HG02852 (cell line): ENCODE results near the gene DNAL4.

Experiments used
- ATAC-seq: cut with Tn5 transposase; IDR thresholded peaks from one replicate; pipeline ENCODE4 v1.9.1; 2021; ENCODE audit warnings: mild to moderate bottlenecking, moderate library complexity; ENCODE audit not compliant: unreplicated experiment

DNAL4 gene

GRCh38 chr22:38788021-38788816 lies 5.7 kb downstream of the DNAL4 start:
- no peak for ATAC-seq

- ATAC-seq = no peak
Observed at GRCh38 chr22:38786631-38787030, 7.3 kb downstream of the DNAL4 start.

GRCh38 chr22:38784856-38785255 lies 9.1 kb downstream of the DNAL4 start:
- no peak for ATAC-seq

- no peak for ATAC-seq
Observed at GRCh38 chr22:38784035-38784434, 9.9 kb downstream of the DNAL4 start.

GRCh38 chr22:38783095-38783615 lies 10.8 kb downstream of the DNAL4 start:
- ATAC-seq = no peak

- ATAC-seq = no peak
Observed at GRCh38 chr22:38782402-38783094, 11.4 kb downstream of the DNAL4 start.

GRCh38 chr22:38781033-38781432 lies 12.9 kb downstream of the DNAL4 start:
- ATAC-seq = no peak

GRCh38 chr22:38777087-38777671 lies 16.8 kb downstream of the DNAL4 start:
- ATAC-seq = no peak

GRCh38 chr22:38776086-38776485 lies 17.9 kb downstream of the DNAL4 start:
- ATAC-seq = no peak

- ATAC-seq = no peak
Observed at GRCh38 chr22:38775656-38776055, 18.3 kb downstream of the DNAL4 start.

- ATAC-seq = no peak
Observed at GRCh38 chr22:38774496-38775166, 19.3 kb downstream of the DNAL4 start.

- ATAC-seq = no peak
Observed at GRCh38 chr22:38773363-38773946, 20.5 kb downstream of the DNAL4 start.

GRCh38 chr22:38772623-38772873 lies 21.4 kb downstream of the DNAL4 start:
- no peak for ATAC-seq

GRCh38 chr22:38770257-38770949 lies 23.5 kb downstream of the DNAL4 start:
- ATAC-seq = no peak

GRCh38 chr22:38768036-38768435 lies 25.9 kb downstream of the DNAL4 start:
- ATAC-seq = no peak

- ATAC-seq = no peak
Observed at GRCh38 chr22:38767313-38767712, 26.6 kb downstream of the DNAL4 start.

GRCh38 chr22:38766076-38766777 lies 27.7 kb downstream of the DNAL4 start:
- no peak for ATAC-seq

- no peak for ATAC-seq
Observed at GRCh38 chr22:38762551-38762983, 31.4 kb downstream of the DNAL4 start.

GRCh38 chr22:38761202-38762162 lies 32.5 kb downstream of the DNAL4 start:
- ATAC-seq = no peak
